Activated CD4-positive, alpha-beta memory T cell treated with anti-CD3 and anti-CD28 coated beads, Interleukin-2, amount 10 ng/mL, durations not matched to agents 7 days and 5 days (primary cell): ENCODE results near the gene RBBP8. TPM values are rescaled to one million over a fixed set of nuclear protein-coding genes. Genes with fewer than 3 reads are reported as not detected.
"Not testable (repeated sequence)": the region's sequence is repeated elsewhere in the genome, so short reads cannot be mapped to it uniquely, and the experiment has no call there.

Source experiments
- CTCF ChIA-PET: fragments of 350-600 bp; sonication (Branson Sonifier 250); formaldehyde crosslinking; loops from one replicate; lab custom pipeline; 2021; ENCODE audit warnings: antibody characterized with exemption, inconsistent platforms; lab: Charles Lee
- POLR2A ChIA-PET: fragments of 350-600 bp; sonication (Branson Sonifier 250); formaldehyde crosslinking; loops from one replicate; lab custom pipeline; 2021; ENCODE audit warnings: antibody characterized with exemption; lab: Charles Lee
- DNase-seq: peaks from one replicate; pipeline ENCODE4 v3.0.0-alpha.2; 2020
- H3K27ac Mint-ChIP-seq: one replicate; pipeline ENCODE4 v1.8.0; 2021; ENCODE audit warnings: mild to moderate bottlenecking, mixed read lengths
- H3K27me3 Mint-ChIP-seq: one replicate; pipeline ENCODE4 v1.8.0; 2021; ENCODE audit warnings: mixed read lengths
- H3K36me3 Mint-ChIP-seq: one replicate; pipeline ENCODE4 v1.8.0; 2021; ENCODE audit warnings: low read depth, mixed read lengths
- H3K4me1 Mint-ChIP-seq: one replicate; pipeline ENCODE4 v1.8.0; 2021; ENCODE audit warnings: mixed read lengths
- H3K4me3 Mint-ChIP-seq: one replicate; pipeline ENCODE4 v1.8.0; 2021; ENCODE audit warnings: mild to moderate bottlenecking, mixed read lengths
- H3K9me3 Mint-ChIP-seq: one replicate; pipeline ENCODE4 v1.8.0; 2021; ENCODE audit warnings: mixed read lengths
- total RNA-seq, 2 experiments: library from RNA; stranded (reverse); gene quantifications; one replicate each; pipeline ENCODE4 v1.2.3, GENCODE V29; 2021

The RBBP8 gene
- total RNA-seq, 2 experiments from 2014 or later: 55.0 to 55.9 TPM

- Mint-ChIP-seq H3K27ac (no peak overlapping the region), H3K4me3 (no peak overlapping the region), H3K27me3 (no peaks in the 10 kb centered on the region), H3K36me3 (peaks cover 64% of the 10 kb centered on the region), H3K9me3 (no peaks in the 10 kb centered on the region), H3K4me1 (peaks cover 14% of the 10 kb centered on the region)
- DNase-seq: no peak
- CTCF ChIA-PET: no interaction called here
- POLR2A ChIA-PET: no interaction called here
Observed at GRCh38 chr18:22951823-22952222, 18.7 kb downstream of the RBBP8 start.

GRCh38 chr18:22952525-22952924, 19.4 kb downstream of the RBBP8 start:
- no peak overlapping the region for H3K27ac Mint-ChIP-seq
- no peaks in the 10 kb centered on the region for H3K27me3 Mint-ChIP-seq
- ChIA-PET CTCF (no interaction called here), POLR2A (interaction anchor here (1.1 to 1.4 kb wide), 3 partner anchors 17 to 25 kb away, joined by 3 to 4 read pairs (median 4); partner anchors contain the start of gene RBBP8)
- DNase-seq: no peak
- H3K4me3 Mint-ChIP-seq: no peak overlapping the region
- no peaks in the 10 kb centered on the region for H3K9me3 Mint-ChIP-seq
- H3K4me1 Mint-ChIP-seq: peaks cover 18% of the 10 kb centered on the region
- H3K36me3 Mint-ChIP-seq: peaks cover 68% of the 10 kb centered on the region

GRCh38 chr18:22953982-22954381, 20.9 kb downstream of the RBBP8 start:
- H3K4me3 Mint-ChIP-seq, H3K9me3 Mint-ChIP-seq, H3K27ac Mint-ChIP-seq, DNase-seq, CTCF ChIA-PET, H3K27me3 Mint-ChIP-seq: not testable (repeated sequence)
- POLR2A ChIA-PET: interaction anchor here (1.4 kb wide), 1 partner anchor 21 kb away, joined by 4 read pairs; the partner anchor contains the start of gene RBBP8
- peaks cover 71% of the 10 kb centered on the region for H3K36me3 Mint-ChIP-seq
- peaks cover 18% of the 10 kb centered on the region for H3K4me1 Mint-ChIP-seq

- ChIA-PET CTCF (interaction anchor here (0.6 to 1.2 kb wide), 3 partner anchors 11 to 48 kb away, joined by 3 to 5 read pairs (median 4); no protein-coding TSS in a partner anchor), POLR2A (interaction anchor here (1.0 kb wide), 1 partner anchor 23 kb away, joined by 3 read pairs; the partner anchor contains the start of gene RBBP8)
- Mint-ChIP-seq H3K4me1 (peaks cover 18% of the 10 kb centered on the region), H3K36me3 (peaks cover 61% of the 10 kb centered on the region), H3K9me3 (no peaks in the 10 kb centered on the region), H3K4me3 (no peak overlapping the region), H3K27ac (no peak overlapping the region), H3K27me3 (no peaks in the 10 kb centered on the region)
- DNase-seq: no peak
Observed at GRCh38 chr18:22956226-22956625, 23.1 kb downstream of the RBBP8 start.

- Mint-ChIP-seq H3K27me3 (no peaks in the 10 kb centered on the region), H3K9me3 (no peaks in the 10 kb centered on the region), H3K36me3 (peaks cover 41% of the 10 kb centered on the region), H3K4me3 (no peak overlapping the region), H3K4me1 (peaks cover 5% of the 10 kb centered on the region), H3K27ac (no peak overlapping the region)
- DNase-seq: no peak
- ChIA-PET POLR2A (interaction anchor here (0.6 to 1.2 kb wide), 4 partner anchors 9 to 33 kb away, joined by 3 to 4 read pairs (median 4); no protein-coding TSS in a partner anchor), CTCF (interaction anchor here (0.6 to 1.3 kb wide), 2 partner anchors 31 to 170 kb away, joined by 3 to 7 read pairs; no protein-coding TSS in a partner anchor)
Observed at GRCh38 chr18:22961156-22961555, 28.0 kb downstream of the RBBP8 start.

- CTCF ChIA-PET: no interaction called here
- POLR2A ChIA-PET: interaction anchor here (1.0 to 1.2 kb wide), 3 partner anchors 8 to 16 kb away, joined by 3 to 4 read pairs (median 3); no protein-coding TSS in a partner anchor
- no peak for DNase-seq
- H3K36me3 Mint-ChIP-seq: peaks cover 38% of the 10 kb centered on the region
- no peak overlapping the region for H3K4me3 Mint-ChIP-seq
- H3K27ac Mint-ChIP-seq: no peak overlapping the region
- H3K4me1 Mint-ChIP-seq: peaks cover 5% of the 10 kb centered on the region
- no peaks in the 10 kb centered on the region for H3K27me3 Mint-ChIP-seq
- no peaks in the 10 kb centered on the region for H3K9me3 Mint-ChIP-seq
Observed at GRCh38 chr18:22962004-22962403, 28.9 kb downstream of the RBBP8 start.

GRCh38 chr18:22964116-22964515, 31.0 kb downstream of the RBBP8 start:
- no peak overlapping the region for H3K4me3 Mint-ChIP-seq
- H3K4me1 Mint-ChIP-seq: peaks cover 1% of the 10 kb centered on the region
- no peak overlapping the region for H3K27ac Mint-ChIP-seq
- no peaks in the 10 kb centered on the region for H3K27me3 Mint-ChIP-seq
- POLR2A ChIA-PET: no interaction called here
- no peaks in the 10 kb centered on the region for H3K9me3 Mint-ChIP-seq
- H3K36me3 Mint-ChIP-seq: peaks cover 32% of the 10 kb centered on the region
- no peak for DNase-seq
- CTCF ChIA-PET: interaction anchor here (0.7 to 1.3 kb wide), 3 partner anchors 19 to 848 kb away, joined by 3 to 4 read pairs (median 3); no protein-coding TSS in a partner anchor

GRCh38 chr18:22964722-22965121, 31.6 kb downstream of the RBBP8 start:
- H3K4me1 Mint-ChIP-seq: peaks cover 1% of the 10 kb centered on the region
- H3K9me3 Mint-ChIP-seq: no peaks in the 10 kb centered on the region
- peaks cover 30% of the 10 kb centered on the region for H3K36me3 Mint-ChIP-seq
- POLR2A ChIA-PET: no interaction called here
- H3K27ac Mint-ChIP-seq: no peak overlapping the region
- CTCF ChIA-PET: interaction anchor here (0.5 to 1.3 kb wide), 4 partner anchors 19 to 847 kb away, joined by 3 to 4 read pairs (median 3); no protein-coding TSS in a partner anchor
- no peaks in the 10 kb centered on the region for H3K27me3 Mint-ChIP-seq
- no peak overlapping the region for H3K4me3 Mint-ChIP-seq
- no peak for DNase-seq

GRCh38 chr18:22971038-22971437, 37.9 kb downstream of the RBBP8 start:
- ChIA-PET CTCF (interaction anchor here (1.1 kb wide), 1 partner anchor 12 kb away, joined by 3 read pairs; no protein-coding TSS in a partner anchor), POLR2A (no interaction called here)
- Mint-ChIP-seq H3K27ac (no peak overlapping the region), H3K4me1 (peaks cover 3% of the 10 kb centered on the region), H3K4me3 (no peak overlapping the region), H3K9me3 (no peaks in the 10 kb centered on the region), H3K36me3 (peaks cover 20% of the 10 kb centered on the region), H3K27me3 (no peaks in the 10 kb centered on the region)
- DNase-seq: no peak

- no peak for DNase-seq
- Mint-ChIP-seq H3K27ac (no peak overlapping the region), H3K36me3 (peaks cover 22% of the 10 kb centered on the region), H3K4me3 (no peak overlapping the region), H3K9me3 (no peaks in the 10 kb centered on the region), H3K4me1 (peaks cover 17% of the 10 kb centered on the region), H3K27me3 (no peaks in the 10 kb centered on the region)
- CTCF ChIA-PET: no interaction called here
- POLR2A ChIA-PET: no interaction called here
Observed at GRCh38 chr18:22974001-22974400, 40.9 kb downstream of the RBBP8 start.

- Mint-ChIP-seq H3K4me1 (peaks cover 21% of the 10 kb centered on the region), H3K27ac (no peak overlapping the region), H3K9me3 (no peaks in the 10 kb centered on the region), H3K27me3 (no peaks in the 10 kb centered on the region), H3K36me3 (peaks cover 23% of the 10 kb centered on the region), H3K4me3 (no peak overlapping the region)
- no peak for DNase-seq
- ChIA-PET POLR2A (no interaction called here), CTCF (interaction anchor here (0.8 kb wide), 1 partner anchor 156 kb away, joined by 3 read pairs; no protein-coding TSS in a partner anchor)
Observed at GRCh38 chr18:22974707-22975106, 41.6 kb downstream of the RBBP8 start.

GRCh38 chr18:22975508-22975907, 42.4 kb downstream of the RBBP8 start:
- Mint-ChIP-seq H3K27ac (no peak overlapping the region), H3K4me1 (peaks cover 24% of the 10 kb centered on the region), H3K27me3 (no peaks in the 10 kb centered on the region), H3K9me3 (no peaks in the 10 kb centered on the region), H3K4me3 (no peak overlapping the region), H3K36me3 (peaks cover 27% of the 10 kb centered on the region)
- DNase-seq: no peak
- POLR2A ChIA-PET: no interaction called here
- CTCF ChIA-PET: interaction anchor here (0.8 kb wide), 1 partner anchor 155 kb away, joined by 3 read pairs; no protein-coding TSS in a partner anchor

GRCh38 chr18:22977847-22978701, 44.9 kb downstream of the RBBP8 start:
- Mint-ChIP-seq H3K4me3 (no peak overlapping the region), H3K27ac (peak overlapping the region; percentile 38), H3K9me3 (no peaks in the 10 kb centered on the region), H3K4me1 (peaks cover 24% of the 10 kb centered on the region), H3K36me3 (peaks cover 33% of the 10 kb centered on the region), H3K27me3 (no peaks in the 10 kb centered on the region)
- ChIA-PET CTCF (interaction anchor here (0.7 to 2.3 kb wide), 5 partner anchors 18 to 48 kb away, joined by 3 to 12 read pairs (median 5); partner anchors contain the start of gene RBBP8), POLR2A (interaction anchor here (0.8 to 2.8 kb wide), 4 partner anchors 17 to 156 kb away, joined by 3 to 15 read pairs (median 3); partner anchors contain the start of gene RBBP8)
- no peak for DNase-seq
